GM12873 (cell line): ENCODE data around the gene ALDH1B1.

Experiments
- TF ChIP-seq, protein P1 (sequence below): IDR thresholded peaks from 2 replicates; pipeline ENCODE4 v1.5.1; 2012; ENCODE audit warnings: low read depth, mild to moderate bottlenecking, moderate library complexity, low read length, control low read depth; ENCODE audit not compliant: insufficient read depth; ENCODE audit errors: missing control alignments

ALDH1B1 gene

GRCh38 chr9:38357350-38358114 is 35.0 kb upstream of the ALDH1B1 start:
- TF ChIP-seq, protein P1, sequence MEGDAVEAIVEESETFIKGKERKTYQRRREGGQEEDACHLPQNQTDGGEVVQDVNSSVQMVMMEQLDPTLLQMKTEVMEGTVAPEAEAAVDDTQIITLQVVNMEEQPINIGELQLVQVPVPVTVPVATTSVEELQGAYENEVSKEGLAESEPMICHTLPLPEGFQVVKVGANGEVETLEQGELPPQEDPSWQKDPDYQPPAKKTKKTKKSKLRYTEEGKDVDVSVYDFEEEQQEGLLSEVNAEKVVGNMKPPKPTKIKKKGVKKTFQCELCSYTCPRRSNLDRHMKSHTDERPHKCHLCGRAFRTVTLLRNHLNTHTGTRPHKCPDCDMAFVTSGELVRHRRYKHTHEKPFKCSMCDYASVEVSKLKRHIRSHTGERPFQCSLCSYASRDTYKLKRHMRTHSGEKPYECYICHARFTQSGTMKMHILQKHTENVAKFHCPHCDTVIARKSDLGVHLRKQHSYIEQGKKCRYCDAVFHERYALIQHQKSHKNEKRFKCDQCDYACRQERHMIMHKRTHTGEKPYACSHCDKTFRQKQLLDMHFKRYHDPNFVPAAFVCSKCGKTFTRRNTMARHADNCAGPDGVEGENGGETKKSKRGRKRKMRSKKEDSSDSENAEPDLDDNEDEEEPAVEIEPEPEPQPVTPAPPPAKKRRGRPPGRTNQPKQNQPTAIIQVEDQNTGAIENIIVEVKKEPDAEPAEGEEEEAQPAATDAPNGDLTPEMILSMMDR = no peak

- TF ChIP-seq, protein P1 = no peak
Measured at GRCh38 chr9:38358390-38359296, 33.9 kb upstream of the ALDH1B1 start.

DNA sequence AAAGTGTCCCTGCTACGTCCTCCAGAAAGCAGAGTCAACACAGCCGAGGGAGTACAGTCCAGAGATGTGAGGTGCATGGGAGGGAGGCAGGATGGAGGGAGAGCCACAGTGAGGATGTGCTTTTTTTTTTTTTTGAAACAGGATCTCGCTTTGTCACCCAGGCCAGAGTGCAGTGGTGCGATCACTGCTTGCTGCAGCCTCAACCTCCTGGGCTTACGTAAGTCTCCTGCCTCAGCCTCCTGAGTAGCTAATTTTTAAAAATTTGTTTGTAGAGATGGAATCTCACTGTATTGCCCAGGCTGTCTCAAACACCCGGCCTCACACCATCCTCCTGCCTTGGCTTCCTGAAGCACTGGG is 33.2 kb upstream of the ALDH1B1 start:
- TF ChIP-seq, protein P1 = no peak

- TF ChIP-seq, protein P1 = no peak
Measured at GRCh38 chr9:38359689-38360385, 32.7 kb upstream of the ALDH1B1 start.

DNA sequence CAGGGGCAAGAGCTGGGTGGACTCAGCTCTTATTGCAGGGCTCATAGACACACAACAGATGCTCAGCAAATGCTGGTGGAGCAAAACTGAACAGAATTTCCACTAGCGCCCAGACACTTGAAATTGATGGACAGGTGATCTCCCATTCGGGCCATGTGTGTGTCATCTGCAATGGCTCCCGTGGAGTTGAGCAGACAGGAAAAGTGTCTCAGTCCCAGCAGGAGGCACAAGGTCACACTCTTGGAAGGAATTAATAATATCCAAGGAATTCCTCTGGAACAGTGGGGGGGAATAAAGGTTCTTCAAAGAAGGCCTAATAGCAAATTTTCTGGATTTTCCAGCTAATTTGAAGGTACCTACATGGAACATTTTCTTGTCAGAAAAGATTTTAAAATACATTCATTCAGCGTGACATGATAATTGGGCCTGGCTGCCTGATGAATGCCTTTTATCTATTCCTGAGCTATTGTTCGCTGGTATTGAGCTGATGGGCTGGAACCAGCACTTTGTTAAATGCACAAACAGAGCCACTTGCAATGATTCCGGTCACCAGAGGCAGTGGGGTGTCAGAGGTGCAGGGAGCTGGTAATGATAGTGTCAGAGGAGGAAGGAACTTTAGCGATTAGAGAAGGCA is 31.5 kb upstream of the ALDH1B1 start:
- TF ChIP-seq, protein P1 = no peak

DNA sequence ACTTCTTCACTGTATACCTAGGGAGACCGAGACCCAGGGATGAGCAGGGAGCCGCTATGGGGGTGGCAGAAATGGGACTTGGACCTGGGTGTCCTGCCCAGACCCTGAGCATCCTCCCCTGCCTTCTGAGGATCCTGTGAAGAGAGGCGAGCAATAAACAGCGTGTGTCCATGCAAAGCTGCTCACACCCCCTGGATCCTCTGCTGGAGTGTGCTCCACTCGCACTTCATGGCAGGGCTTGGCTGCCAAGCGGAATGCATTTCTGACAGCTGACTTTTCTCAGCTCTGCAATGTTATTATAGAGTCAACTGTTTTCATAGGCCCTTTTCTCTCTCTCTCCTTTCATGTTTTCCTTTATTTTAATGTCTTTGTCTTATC is 31.0 kb upstream of the ALDH1B1 start:
- TF ChIP-seq, protein P1 = no peak
